Stimulated activated naive CD8-positive, alpha-beta T cell treated with anti-CD3 and anti-CD28 coated beads, Interleukin-15, Interleukin-2, amounts not matched to agents 100 U/mL and 50 U/mL, for 24 hours (primary cell): ENCODE data around the gene CHRNA4.
"Not testable (repeated sequence)": the region's sequence is repeated elsewhere in the genome, so short reads cannot be mapped to it uniquely, and the experiment has no call there.

Experiments used
- ATAC-seq: fragments of 150-1000 bp; cut with Tn5 transposase; one replicate; pipeline ENCODE4 v1.10.0; 2021
- DNase-seq: peaks from one replicate; pipeline ENCODE4 v3.0.0; 2021

The CHRNA4 gene

DNA sequence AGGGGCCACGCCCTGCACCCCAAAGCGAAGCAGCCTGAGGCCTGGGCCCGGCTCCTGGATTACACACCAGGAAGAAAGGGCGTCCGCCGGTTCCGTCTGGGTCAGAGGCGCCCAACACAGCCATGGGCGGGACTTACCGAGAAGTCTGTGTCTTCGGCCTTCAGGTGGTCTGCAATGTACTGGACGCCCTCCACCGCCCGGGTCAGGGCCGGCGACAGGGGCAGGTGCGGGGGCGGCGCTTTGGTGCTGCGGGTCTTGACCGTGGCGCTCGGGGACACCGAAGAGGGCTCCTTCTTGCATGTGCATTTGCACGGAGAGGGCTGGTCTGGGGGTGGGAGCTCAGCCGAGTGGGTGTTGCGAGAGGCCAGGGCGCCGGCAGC is 11.6 kb downstream of the CHRNA4 start:
- DNase-seq, result no peak
- ATAC-seq, result no peak

DNA sequence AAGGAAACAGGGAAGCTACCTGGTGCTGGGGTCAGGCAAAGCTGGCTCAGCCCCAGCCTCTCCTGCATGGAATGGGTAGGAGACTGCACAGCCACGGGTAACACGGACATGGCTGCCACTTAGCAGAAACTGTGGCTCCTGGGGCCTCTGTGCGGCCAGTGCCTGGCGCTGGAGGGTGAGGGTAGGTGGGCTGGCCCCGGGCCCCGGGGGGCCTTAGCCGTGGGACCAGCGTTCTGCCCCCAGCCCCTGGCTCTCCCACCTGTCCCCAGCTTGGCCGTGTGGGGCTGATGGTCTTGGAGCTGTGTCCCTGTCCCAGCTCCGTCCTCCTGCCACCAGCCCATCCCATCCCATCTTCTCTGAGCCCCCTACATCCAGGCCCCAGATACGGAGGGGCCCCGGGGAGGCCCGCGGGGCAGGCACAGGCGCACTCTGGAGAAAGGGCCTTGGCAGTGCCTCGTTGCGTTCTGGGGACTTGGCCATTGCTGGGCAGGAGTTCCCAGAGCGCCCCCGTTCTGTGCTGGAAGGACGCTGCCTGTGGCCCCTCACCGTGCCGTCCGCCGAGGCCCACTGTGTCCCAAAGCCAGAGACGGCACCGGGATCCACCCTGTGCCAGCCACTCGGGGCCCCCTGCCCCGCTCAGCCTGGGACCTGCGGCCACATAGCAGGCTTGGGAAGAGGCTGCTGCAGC is 12.2 kb downstream of the CHRNA4 start:
- no peak for DNase-seq
- no peak for ATAC-seq

DNA sequence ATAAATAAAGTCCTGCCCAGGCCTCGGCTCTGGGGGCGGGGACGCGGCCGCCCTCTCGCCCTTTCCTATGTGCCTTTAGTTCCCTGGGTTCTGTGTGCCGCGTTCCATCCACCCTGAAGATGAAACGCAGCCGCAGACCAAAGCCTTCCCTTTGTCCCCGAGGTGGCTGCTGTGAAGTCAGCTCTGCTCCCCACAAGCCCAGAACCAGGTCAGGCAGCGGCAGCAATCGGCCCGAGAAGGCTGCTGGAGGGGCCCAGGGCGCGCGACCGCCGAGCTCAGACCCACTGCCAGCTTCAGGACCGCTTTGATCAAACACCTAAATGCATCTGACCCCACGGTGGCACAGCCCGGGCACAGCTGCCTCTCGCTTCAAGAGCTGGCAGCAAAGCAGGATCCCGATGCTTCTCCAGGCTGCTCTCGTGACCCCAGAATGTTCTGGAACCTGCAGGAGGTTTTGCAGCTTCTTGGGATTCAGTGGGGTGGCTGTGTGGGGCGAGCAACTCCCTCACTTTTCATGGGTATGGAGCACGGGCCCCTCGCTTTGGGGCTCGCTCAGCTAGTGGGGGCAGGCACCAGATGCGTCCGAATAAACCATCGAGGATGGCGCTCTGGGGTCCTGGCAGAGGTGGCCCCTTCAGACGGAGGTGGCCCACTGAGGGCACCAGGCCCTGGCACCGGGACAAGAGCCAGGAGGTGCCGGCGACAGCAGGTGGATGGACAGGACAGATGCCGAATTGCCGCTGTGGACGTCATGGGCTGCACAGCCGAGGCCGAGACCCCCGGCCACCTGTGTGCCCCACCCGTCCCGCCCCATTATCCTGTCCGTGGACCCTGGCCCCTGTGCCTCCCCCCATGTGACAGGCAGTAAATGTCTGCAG is 13.0 kb downstream of the CHRNA4 start:
- ATAC-seq, result no peak
- no peak for DNase-seq

DNA sequence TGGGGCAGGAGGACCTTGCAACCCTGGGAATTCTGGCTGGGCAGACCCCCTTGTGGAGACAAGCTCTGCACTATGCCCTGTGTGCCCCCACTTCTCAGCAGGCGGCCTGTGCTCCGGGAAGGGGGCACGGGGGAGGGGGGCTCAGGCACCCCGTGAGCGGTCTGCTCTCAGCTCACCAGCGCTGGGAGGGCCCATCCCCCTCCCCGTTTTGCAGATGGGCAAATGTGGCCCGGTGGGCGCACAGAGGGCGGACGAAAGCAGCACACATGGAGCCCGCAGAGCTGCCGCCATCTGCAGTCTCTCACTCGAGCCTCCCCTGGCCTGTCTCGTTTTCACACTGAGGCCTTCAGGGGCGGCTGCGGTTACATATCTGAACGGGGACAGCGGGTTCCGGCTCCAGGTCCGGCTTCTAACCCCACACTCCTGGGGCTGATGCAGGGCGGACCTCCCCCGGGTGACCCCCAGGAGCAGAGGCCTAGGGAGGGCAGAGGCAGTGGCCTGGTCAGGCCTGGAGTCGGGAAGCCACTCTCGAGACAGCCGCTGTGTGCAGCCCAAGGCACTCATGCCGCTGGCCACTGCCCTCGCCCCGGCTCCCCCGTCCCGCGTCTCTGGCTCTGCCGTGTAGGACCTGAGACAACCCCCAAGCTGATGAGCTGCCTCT is 13.9 kb downstream of the CHRNA4 start:
- ATAC-seq (no peak), DNase-seq (no peak)

DNA sequence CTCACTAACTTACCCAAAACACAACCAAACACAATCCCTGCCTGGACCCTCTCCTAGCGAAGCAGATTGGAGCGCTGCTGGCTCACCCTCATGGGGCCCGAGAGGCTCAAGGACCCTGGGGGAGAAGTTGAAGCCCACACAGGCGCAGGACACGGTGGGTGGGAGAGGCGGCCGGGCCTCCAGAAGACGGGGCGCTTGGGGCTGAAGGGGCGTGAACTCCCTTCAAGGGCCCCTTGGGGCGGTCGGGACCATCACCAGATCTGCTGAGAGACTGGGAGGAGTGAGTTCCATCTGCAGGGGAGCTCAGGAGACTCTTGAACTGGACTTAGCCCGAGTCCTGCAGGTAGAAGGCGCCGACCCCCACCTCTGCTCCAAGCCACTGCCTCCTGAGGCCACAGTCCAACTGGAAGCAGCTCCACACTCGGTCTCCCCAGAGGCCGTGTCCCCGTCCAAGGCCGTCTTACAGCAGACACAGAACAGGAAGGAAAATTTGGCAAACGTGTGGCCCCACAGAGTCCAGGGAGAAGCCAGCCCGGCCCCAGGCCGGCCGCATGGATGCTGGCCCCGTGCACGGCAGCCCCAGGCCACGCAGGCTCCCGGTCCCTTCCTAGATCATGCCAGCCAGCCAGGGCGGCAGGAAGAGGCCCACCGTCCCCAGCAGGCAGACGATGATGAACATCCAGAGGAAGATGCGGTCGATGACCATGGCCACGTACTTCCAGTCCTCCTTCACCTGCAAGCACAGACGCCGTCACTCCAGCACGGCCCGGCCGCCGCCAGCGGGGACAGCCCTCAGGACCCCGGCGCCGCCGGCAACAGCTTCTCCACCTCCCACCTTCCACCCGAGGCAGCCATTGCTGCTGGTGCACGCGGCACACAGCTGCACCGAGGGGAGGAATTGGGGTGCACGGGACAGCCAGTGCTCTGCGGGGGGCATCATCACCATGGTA is 14.7 kb downstream of the CHRNA4 start:
- ATAC-seq, result no peak
- no peak for DNase-seq

DNA sequence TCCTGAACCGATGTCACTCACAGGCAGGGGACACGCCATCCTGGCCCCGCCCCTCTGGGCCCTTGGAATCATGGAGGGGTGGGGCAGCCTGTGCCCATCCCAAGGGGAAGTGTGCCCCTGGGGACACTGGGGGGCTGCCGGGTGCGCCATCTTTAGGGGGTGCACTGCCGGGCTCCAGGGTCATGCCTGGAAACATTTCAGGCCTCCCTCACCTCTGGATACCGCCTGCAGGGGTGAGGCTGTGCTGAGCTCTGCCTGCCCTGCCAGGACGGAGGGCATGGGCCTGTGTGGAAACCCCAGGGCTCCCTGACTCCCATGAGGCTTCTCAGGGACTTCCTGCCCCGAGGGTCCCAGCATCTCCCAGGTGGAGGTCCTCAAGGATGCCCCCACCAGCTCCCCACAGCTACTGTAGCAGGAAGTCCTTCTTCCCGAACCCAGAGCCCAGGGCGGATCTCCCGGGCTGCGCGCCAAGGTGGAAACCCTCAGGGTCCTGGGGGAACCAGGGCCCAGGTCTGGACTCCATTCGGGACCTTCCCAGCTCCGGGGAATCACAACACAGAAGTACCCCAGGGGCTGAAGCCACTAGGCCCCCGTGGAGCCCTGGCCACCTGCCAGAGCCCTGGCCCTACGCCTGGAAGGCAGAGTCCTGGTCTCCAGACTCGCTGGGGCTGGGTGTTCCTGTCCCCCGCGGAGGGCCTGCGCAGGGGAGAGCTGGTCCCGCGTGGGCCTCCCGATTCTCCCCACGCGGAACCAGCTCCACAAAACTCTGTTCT is 15.6 kb downstream of the CHRNA4 start:
- no peak for DNase-seq
- no peak for ATAC-seq

DNA sequence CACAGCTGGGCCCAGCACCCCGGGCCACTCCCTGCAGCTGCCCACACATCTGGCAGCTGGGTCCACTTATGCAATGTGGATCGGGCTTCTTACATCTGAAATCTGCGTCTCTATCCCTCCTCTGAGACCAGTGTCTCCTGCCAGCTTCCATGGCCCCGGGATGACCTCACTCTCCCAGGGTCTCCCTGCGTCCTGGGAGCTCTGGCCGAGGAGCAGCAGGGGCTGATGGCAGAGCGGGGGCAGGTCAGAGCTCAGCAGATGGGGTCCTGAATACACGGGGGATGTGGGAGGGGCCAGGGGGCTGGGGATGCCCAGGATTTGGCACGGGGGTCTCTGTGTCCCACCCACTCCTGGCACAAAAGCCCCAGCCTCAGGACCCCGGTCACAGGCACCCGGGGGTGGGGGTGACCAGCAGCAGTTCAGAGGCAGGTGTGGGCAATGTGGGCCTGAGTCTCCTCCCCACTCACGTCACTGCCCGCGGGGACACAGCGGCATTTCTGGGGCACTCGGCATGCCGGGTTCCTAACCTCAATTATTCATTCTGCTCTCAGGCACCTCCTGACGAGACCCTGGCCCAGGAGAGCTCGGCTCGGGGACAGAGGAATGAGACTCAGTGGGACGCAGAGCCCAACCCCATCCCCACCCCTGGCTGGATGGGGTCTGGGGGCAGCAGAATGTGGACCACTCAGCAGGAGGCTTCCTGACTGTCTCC is 16.4 kb downstream of the CHRNA4 start:
- no peak for ATAC-seq
- DNase-seq, result no peak

DNA sequence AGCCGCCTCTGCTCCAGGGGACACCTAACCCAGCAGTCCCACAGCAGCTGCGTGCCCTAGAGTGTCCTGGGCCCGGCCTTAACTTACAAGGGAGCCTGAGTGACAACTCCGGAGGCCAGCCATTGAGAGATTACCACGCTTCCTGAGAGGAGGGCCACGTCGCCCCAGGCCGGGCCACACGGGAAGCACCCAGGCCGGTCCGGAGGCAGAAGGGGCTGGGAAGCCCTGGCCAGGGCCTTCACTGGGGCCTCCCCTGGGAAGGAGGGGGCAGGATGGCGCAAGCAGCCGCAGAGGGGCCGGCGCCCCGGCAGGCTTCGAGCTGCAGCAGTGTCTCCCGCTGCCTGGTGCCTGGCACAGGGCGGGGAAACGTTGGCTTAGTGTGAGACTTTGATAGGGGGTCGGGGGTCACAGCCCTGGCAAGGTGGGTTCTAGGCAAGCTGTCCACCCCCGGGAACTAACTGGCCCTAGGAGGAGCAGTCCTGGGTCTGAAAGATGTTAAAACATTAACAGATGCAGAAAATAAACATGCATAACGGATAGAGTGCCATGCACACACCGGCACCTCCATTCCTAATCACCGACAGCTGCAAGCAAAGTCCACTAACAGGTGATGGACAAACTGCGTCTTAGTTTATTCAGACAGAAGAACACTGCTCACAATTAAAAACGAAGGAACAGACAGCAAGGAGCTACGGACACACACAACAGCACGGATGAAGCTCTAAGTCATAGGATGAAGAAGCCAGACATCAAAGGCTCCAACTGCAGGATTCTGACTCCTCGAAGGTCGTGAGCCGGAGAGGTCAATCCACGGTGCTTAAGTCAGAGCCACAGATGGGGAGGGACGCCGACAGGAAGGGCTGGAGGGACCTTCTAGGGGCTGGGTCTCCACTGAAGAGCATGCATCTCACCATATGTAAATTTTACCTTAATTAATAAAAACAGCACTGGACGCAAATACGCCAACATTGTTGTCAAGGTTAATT is 17.4 kb downstream of the CHRNA4 start:
- DNase-seq, result no peak
- no peak for ATAC-seq

DNA sequence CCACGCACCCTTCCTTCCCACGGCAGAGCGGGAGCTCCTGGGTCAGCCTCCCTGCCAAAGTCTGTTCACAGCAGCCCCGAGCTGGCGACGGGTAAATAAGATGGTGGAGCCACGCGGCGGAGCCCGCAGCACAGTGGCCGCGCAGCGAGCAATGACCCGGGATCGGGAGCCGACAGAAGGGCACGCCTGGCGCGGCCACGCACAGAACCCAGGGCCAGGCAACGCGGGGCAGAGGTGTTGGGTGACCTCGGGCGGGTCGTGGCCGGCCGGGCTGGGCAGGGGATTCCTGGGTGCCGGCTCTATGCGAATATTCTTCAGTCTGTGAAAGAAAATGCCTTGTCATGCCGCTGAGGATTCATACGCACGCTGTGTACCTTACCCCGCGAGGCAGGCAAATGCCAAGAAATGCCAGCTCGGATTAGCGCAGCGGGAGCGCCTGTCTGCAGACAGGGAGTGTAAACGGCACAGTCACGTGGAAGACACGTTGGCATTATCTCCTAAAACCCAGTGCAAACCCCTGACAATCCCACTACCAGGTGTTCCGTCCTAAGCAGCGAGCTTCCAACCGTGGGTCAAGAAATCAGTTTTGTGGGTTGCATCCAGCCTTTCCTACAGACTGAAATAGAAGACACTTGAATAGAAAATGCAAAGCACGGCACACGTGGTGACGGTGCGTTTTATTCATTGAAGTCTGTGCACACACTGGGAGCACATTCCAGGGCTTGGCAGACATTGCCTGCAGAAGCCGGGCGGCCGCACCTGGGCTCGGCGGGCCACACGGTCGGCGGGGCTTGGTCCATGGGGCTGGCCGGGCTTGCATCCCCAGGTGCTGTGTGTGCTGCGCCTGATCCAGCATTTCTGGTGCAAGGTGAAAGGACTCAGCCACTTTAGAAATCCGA is 18.3 kb downstream of the CHRNA4 start:
- DNase-seq, result no peak
- ATAC-seq, result no peak

DNA sequence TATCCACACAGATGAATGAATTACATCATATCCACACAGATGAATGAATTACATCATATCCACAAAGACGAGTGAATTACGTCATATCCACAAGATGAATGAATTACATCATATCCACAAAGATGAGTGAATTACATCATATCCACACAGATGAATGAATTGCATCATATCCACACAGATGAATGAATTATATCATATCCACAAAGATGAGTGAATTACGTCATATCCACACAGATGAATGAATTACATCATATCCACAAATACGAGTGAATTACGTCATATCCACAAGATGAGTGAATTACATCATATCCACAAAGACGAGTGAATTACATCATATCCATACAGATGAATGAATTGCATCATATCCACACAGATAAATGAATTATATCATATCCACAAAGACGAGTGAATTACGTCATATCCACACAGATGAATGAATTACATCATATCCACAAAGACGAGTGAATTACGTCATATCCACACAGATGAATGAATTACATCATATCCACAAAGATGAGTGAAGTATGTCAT is 20.9 kb downstream of the CHRNA4 start:
- DNase-seq, ATAC-seq: not testable (repeated sequence)

DNA sequence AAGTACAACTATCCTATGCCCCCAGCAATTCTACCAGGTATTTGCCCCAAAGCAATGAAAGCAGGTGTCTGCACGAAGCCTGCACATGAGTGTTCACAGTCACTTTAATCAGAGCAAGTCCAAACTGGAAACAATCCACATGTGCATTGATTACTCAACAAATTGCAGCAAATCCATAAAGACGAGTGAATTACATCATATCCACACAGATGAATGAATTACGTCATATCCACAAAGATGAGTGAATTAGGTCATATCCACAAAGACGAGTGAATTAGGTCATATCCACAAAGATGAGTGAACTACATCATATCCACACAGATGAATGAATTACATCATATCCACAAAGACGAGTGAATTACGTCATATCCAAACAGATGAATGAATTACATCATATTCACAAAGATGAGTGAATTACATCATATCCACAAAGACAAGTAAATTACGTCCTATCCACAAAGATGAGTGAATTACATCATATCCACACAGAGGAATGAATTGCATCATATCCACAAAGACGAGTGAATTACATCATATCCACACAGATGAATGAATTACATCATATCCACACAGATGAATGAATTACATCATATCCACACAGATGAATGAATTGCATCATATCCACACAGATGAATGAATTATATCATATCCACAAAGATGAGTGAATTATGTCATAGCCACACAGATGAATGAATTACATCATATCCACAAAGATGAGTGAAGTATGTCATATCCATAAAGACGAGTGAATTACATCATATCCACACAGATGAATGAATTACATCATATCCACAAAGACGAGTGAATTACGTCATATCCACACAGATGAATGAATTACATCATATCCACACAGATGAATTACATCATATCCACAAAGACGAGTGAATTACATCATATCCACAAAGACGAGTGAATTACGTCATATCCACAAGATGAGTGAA is 21.7 kb downstream of the CHRNA4 start:
- not testable (repeated sequence) for DNase-seq, ATAC-seq

DNA sequence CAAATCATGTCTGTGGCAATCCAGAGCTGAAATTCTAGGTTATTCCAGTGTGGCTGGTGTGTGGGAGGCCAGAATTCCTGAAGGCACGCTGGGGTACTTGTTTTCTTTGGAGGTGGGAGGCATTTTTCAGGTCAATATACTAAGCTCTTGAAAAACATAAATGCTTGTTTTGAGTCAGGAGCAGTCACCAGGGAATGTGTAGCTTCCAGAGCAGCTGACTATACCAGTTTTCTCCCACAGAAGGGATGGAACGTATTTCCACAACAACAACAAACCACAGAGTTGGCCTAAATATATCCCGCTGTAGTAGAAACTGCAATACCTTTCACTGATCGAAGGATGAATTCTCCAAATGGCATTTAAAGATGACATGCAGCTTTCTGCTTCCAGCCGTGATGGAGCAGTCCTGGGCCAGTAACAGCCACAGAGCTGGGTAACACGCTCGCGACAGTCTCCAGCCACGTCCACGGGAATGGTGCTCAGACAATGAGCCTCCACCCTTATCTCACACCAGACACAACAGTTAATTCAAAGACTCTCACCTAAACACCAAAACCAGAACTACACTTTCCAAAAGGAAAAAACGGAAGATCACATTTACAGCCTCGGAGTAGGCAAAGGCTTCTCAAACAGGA is 23.2 kb downstream of the CHRNA4 start:
- ATAC-seq, result no peak

DNA sequence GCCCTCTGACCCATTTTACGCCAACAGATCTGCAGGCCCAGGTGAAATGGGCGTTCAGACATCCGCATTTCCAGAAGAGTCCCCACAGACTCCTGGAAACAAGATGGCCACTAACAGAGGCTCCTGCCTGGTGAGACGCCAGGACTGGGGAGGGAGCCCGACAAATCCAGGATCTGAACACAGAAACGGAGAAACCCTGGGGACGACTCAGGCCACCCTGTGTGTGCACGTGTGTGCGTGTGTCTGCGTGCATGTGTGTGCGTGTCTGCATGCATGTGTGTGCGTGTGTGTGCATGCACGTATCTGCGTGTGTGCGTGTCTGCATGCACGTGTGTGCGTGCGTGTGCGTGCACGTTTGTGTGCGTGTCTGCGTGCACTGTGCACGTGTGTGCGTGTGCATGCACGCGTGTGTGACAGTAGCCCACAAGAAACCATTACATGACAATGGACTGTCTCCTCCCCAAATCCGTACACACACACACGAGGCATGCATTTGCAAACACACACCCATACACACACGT is 24.9 kb downstream of the CHRNA4 start:
- ATAC-seq, result no peak
- DNase-seq, result no peak

More for the DNA sequence above, 23.2 kb downstream of the CHRNA4 start:
- DNase-seq, result no peak

DNA sequence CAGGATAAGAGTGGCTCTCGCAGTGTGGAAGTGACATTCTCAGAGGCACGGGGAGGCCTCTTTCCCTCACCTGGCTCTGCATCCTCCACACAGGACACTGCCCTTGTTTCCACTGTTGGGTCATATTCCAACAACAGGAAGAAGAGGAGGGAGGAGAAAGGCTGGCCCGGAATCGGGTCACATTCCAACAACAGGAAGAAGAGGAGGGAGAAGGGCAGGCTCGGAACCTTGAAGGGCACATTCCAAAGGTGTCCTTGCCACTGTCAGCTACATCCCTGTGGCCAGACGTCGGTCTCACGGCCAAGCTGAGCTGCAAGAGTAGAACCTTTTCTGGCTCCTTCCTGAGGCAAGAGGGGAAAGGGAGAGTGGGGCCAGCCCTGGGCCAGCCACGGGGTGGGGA is 25.4 kb downstream of the CHRNA4 start:
- ATAC-seq, result no peak
- no peak for DNase-seq

DNA sequence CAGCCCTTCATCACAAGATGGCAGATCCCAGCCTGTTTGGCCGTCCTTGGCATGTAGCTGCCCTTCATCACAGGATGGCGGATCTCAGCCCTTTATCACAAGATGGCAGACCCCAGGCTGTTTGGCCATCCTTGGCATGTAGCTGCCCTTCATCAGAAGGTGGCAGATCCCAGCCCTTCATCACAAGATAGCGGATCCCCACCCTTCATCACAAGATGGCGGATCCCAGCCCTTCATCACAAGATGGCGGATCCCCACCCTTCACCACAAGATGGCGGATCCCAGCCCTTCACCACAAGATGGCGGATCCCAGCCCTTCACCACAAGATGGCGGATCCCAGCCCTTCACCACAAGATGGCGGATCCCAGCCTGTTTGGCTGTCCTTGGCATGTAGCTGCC is 26.1 kb downstream of the CHRNA4 start:
- not testable (repeated sequence) for ATAC-seq, DNase-seq

DNA sequence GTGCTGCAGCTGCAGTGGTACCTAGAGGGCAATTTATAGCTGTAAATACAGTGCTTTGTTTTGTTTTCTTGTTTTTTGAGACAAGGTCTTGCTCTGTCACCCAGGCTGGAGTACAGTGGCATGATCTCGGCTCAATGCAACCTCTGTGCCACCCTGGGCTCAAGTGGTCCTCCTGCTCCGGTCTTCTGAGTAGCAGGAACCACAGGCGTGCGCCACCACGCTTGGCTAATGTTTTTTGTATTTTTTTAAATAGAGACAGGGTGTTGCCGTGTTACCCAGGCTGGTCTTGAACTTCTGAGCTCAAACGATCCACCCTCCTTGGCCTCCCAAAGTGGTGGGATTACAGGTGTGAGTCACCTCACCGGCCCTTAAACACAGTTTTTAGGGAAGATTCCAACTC is 26.8 kb downstream of the CHRNA4 start:
- DNase-seq (no peak), ATAC-seq (no peak)
